Measurements from ENCODE around the gene TIMM50. TPM values are rescaled to one million over a fixed set of nuclear protein-coding genes. Genes with fewer than 3 reads are reported as not detected.
A peak's percentile ranks its signal among the peaks of the same experiment; 100 is the strongest.

Gene TIMM50
- total and polyA plus RNA-seq, 2 of the 13 experiments (the other 11 are each of a cell fraction or from before 2014, with no cell fraction given), result 91.1 to 92.5 TPM

GRCh38 chr19:39474139-39474620 lies 6.5 kb upstream of the TIMM50 start (continued):
- TF ChIP-seq SALL2 (CRISPR knock-in tag; IDR thresholded peaks at IDR 0.05) (no peak), SMYD3 (CRISPR knock-in tag; IDR thresholded peaks at IDR 0.05) (no peak), RAD21 (CRISPR knock-in tag; IDR thresholded peaks at IDR 0.05) (peak; percentile 70), PATZ1 (CRISPR knock-in tag; IDR thresholded peaks at IDR 0.05) (peak; percentile 54), GLMP (CRISPR knock-in tag; IDR thresholded peaks at IDR 0.05; ENCODE audit: borderline replicate concordance) (no peak), STAG1 (CRISPR knock-in tag; IDR thresholded peaks at IDR 0.05) (peak; percentile 38), KLF12 (CRISPR knock-in tag; IDR thresholded peaks at IDR 0.05; ENCODE audit: borderline replicate concordance) (no peak), MAZ (IDR thresholded peaks at IDR 0.05; ENCODE audit: borderline replicate concordance, low read depth, low read length) (0 out of 2 replicates have a peak, but pooled peaks have one; percentile 48), MAZ (CRISPR knock-in tag; IDR thresholded peaks at IDR 0.05; ENCODE audit: low read depth) (no peak), ZNF687 (CRISPR knock-in tag; IDR thresholded peaks at IDR 0.05) (peak; percentile 53), ZNF280B (CRISPR knock-in tag; IDR thresholded peaks at IDR 0.05; ENCODE audit: borderline replicate concordance) (0 out of 2 replicates have a peak, but pooled peaks have one; percentile 46), NFE2L1 (CRISPR knock-in tag; IDR thresholded peaks at IDR 0.05; ENCODE audit: borderline replicate concordance) (0 out of 2 replicates have a peak, but pooled peaks have one; percentile 42), ZUFSP (CRISPR knock-in tag; IDR thresholded peaks at IDR 0.05; ENCODE audit: borderline replicate concordance) (no peak), PCBP1 (IDR thresholded peaks at IDR 0.05; ENCODE audit: borderline replicate concordance, low read depth, low read length) (0 out of 2 replicates have a peak, but pooled peaks have one; percentile 22), XRCC5 (optimal IDR thresholded peaks at IDR 0.05; ENCODE audit: low read length) (peak; percentile 42)

Data from HepG2 (cell line).